ENCODE measurements around the gene ZNF729. TPM values are rescaled to one million over a fixed set of nuclear protein-coding genes. Genes with fewer than 3 reads are reported as not detected.

Gene ZNF729
- not detected in 5 replicates for total RNA-seq (2022; extraction: Qiagen RNA extraction; ENCODE audit: low read depth)

GRCh38 chr19:22286151-22286810 is at the start of gene ZNF729:
Gene ZNF729 (plus strand): TSS chr19:22286441. CDS start chr19:22286526, 85 bp downstream.

Other genes starting within 250 kb of the ZNF729 start
- gene ZNF257, start 234.0 kb upstream of the ZNF729 start, total RNA-seq (2022; extraction: Qiagen RNA extraction; ENCODE audit: low read depth), result not detected in 5 replicates
- gene ZNF676, start 89.5 kb upstream of the ZNF729 start, total RNA-seq (2022; extraction: Qiagen RNA extraction; ENCODE audit: low read depth), result not detected in 5 replicates
- not detected in 5 replicates for gene ZNF98, start 135.9 kb downstream of the ZNF729 start, total RNA-seq (2022; extraction: Qiagen RNA extraction; ENCODE audit: low read depth)